ENCODE data around the gene SLC5A4. TPM values are rescaled to one million over a fixed set of nuclear protein-coding genes. Genes with fewer than 3 reads are reported as not detected.

SLC5A4 gene
- total RNA-seq, 1 experiment from 2014 or later, result not detected

GRCh38 chr22:32202161-32202538 is 53.0 kb downstream of the SLC5A4 start:
- Histone ChIP-seq H3F3A (ENCODE audit: low read length, unreplicated experiment) (no peaks in the 10 kb centered on the region), H3K9me2 (replicated peaks; ENCODE audit: low read length) (no peaks in the 10 kb centered on the region), H3K4me3 (ENCODE audit: low read length) (no peak overlapping the region), H3K79me2 (ENCODE audit: low read length) (no peaks in the 10 kb centered on the region), H2AFZ (ENCODE audit: low read length) (no peak overlapping the region), H3K36me3 (ENCODE audit: low read depth, low read length) (no peaks in the 10 kb centered on the region), H3K9ac (ENCODE audit: low read length) (no peak overlapping the region), H3K4me2 (ENCODE audit: low read length) (no peak overlapping the region), H3K4me1 (ENCODE audit: insufficient read depth, low read length) (no peaks in the 10 kb centered on the region), H4K20me1 (ENCODE audit: low read length) (no peaks in the 10 kb centered on the region), H3K9me3 (ENCODE audit: low read length) (no peaks in the 10 kb centered on the region), H3K27ac (ENCODE audit: low read length) (no peak overlapping the region), H3K27me3 (ENCODE audit: low read length) (no peaks in the 10 kb centered on the region)
- intact Hi-C loops (cut with micrococcal nuclease), result loop anchor here (10.0 kb wide), 1 partner anchor 273 kb away; the partner anchor contains the start of gene FBXO7
- ChIA-PET CTCF (interaction anchor here (0.6 to 1.2 kb wide), 2 partner anchors 98 to 195 kb away, joined by 3 to 4 read pairs; no protein-coding TSS in a partner anchor), POLR2A (ENCODE audit: unreplicated experiment) (no interaction called here)
- TF ChIP-seq CTCF (conservative IDR thresholded peaks at IDR 0.05; ENCODE audit: low read depth, low read length), result no peak
- ATAC-seq (no peak), DNase-seq (no peak)
- BruUV-seq (replicated peaks), result no TSS peak

GRCh38 chr22:32200752-32201151 is 54.4 kb downstream of the SLC5A4 start:
- no TSS peak for BruUV-seq (replicated peaks)
- no peak for ATAC-seq
- no peak for TF ChIP-seq EZH2phosphoT487 (IDR thresholded peaks at IDR 0.05; ENCODE audit: borderline replicate concordance, low read length)
- TF ChIP-seq EZH2 (IDR thresholded peaks at IDR 0.05; ENCODE audit: low read length, unreplicated experiment), result no peak
- no peak for TF ChIP-seq CTCF (conservative IDR thresholded peaks at IDR 0.05; ENCODE audit: low read depth, low read length)

GRCh38 chr22:32199961-32200360 is 55.2 kb downstream of the SLC5A4 start:
- no peak for TF ChIP-seq EZH2phosphoT487 (IDR thresholded peaks at IDR 0.05; ENCODE audit: borderline replicate concordance, low read length)
- no peaks in the 10 kb centered on the region for H4K20me1 ChIP-seq (ENCODE audit: low read length)
- ATAC-seq, result no peak
- CTCF ChIA-PET, result no interaction called here
- no peak overlapping the region for H3K4me3 ChIP-seq (ENCODE audit: low read length)
- H3K4me1 ChIP-seq (ENCODE audit: insufficient read depth, low read length), result no peaks in the 10 kb centered on the region
- H2AFZ ChIP-seq (ENCODE audit: low read length), result no peak overlapping the region
- DNase-seq, result no peak
- BruUV-seq (replicated peaks), result no TSS peak
- H3K9ac ChIP-seq (ENCODE audit: low read length), result no peak overlapping the region
- H3K36me3 ChIP-seq (ENCODE audit: low read depth, low read length), result no peaks in the 10 kb centered on the region
- H3F3A ChIP-seq (ENCODE audit: low read length, unreplicated experiment), result no peaks in the 10 kb centered on the region
- H3K4me2 ChIP-seq (ENCODE audit: low read length), result no peak overlapping the region
- POLR2A ChIA-PET (ENCODE audit: unreplicated experiment), result no interaction called here
- no peaks in the 10 kb centered on the region for H3K79me2 ChIP-seq (ENCODE audit: low read length)
- H3K9me3 ChIP-seq (ENCODE audit: low read length), result no peaks in the 10 kb centered on the region
- H3K9me2 ChIP-seq (replicated peaks; ENCODE audit: low read length), result no peaks in the 10 kb centered on the region
- intact Hi-C loops (cut with micrococcal nuclease), result loop anchor here (10.0 kb wide), 1 partner anchor 275 kb away; the partner anchor contains the start of gene FBXO7
- no peak overlapping the region for H3K27ac ChIP-seq (ENCODE audit: low read length)
- H3K27me3 ChIP-seq (ENCODE audit: low read length), result no peaks in the 10 kb centered on the region

More at GRCh38 chr22:32200752-32201151, 54.4 kb downstream of the SLC5A4 start:
- no peaks in the 10 kb centered on the region for H3K36me3 ChIP-seq (ENCODE audit: low read depth, low read length)
- H2AFZ ChIP-seq (ENCODE audit: low read length), result no peak overlapping the region
- H3K4me2 ChIP-seq (ENCODE audit: low read length), result no peak overlapping the region
- no peaks in the 10 kb centered on the region for H3K79me2 ChIP-seq (ENCODE audit: low read length)
- no peaks in the 10 kb centered on the region for H4K20me1 ChIP-seq (ENCODE audit: low read length)
- no peak overlapping the region for H3K27ac ChIP-seq (ENCODE audit: low read length)
- no peak overlapping the region for H3K4me3 ChIP-seq (ENCODE audit: low read length)
- intact Hi-C loops (cut with micrococcal nuclease), result loop anchor here (10.0 kb wide), 1 partner anchor 274 kb away; the partner anchor contains the start of gene FBXO7
- no peak overlapping the region for H3K9ac ChIP-seq (ENCODE audit: low read length)
- H3K9me2 ChIP-seq (replicated peaks; ENCODE audit: low read length), result no peaks in the 10 kb centered on the region
- DNase-seq, result no peak
- no peaks in the 10 kb centered on the region for H3K9me3 ChIP-seq (ENCODE audit: low read length)
- POLR2A ChIA-PET (ENCODE audit: unreplicated experiment), result no interaction called here
- H3F3A ChIP-seq (ENCODE audit: low read length, unreplicated experiment), result no peaks in the 10 kb centered on the region
- CTCF ChIA-PET, result no interaction called here
- H3K27me3 ChIP-seq (ENCODE audit: low read length), result no peaks in the 10 kb centered on the region
- no peaks in the 10 kb centered on the region for H3K4me1 ChIP-seq (ENCODE audit: insufficient read depth, low read length)

Data from PC-3 (cell line).